B cell (primary cell): ENCODE results near the gene GGACT. TPM values are rescaled to one million over a fixed set of nuclear protein-coding genes. Genes with fewer than 3 reads are reported as not detected.

ENCODE experiments used
- ATAC-seq: fragments of 200-7000 bp; cut with Tn5 transposase; one replicate; pipeline ENCODE4 v1.10.0; 2021; ENCODE audit warnings: low read depth, mild to moderate bottlenecking, moderate number of reproducible peaks, moderate library complexity
- CTCF ChIA-PET: fragments of 350-600 bp; sonication (Branson Sonifier 250); formaldehyde crosslinking; loops from one replicate; lab custom pipeline; 2021; ENCODE audit warnings: antibody characterized with exemption, inconsistent platforms; lab: Charles Lee
- POLR2A ChIA-PET: fragments of 350-600 bp; sonication (Branson Sonifier 250); formaldehyde crosslinking; loops from one replicate; lab custom pipeline; 2021; ENCODE audit warnings: antibody characterized with exemption; lab: Charles Lee
- DNase-seq: peaks from one replicate; pipeline ENCODE4 v3.0.0; 2013
- H2AFZ ChIP-seq: 2 replicates; pipeline ENCODE4 v1.6.1; 2012; ENCODE audit warnings: mild to moderate bottlenecking, low read depth, low read length; ENCODE audit not compliant: insufficient read depth, poor library complexity, severe bottlenecking
- H3K27ac ChIP-seq, 2 donors: 1 replicate in 1 of 2; 2 replicates in 1 of 2; pipeline ENCODE4 v1.5.1; 2012 to 2013; ENCODE audit warnings: low read length in 2 of 2, mild to moderate bottlenecking in 2 of 2, moderate library complexity in 1 of 2
- H3K27me3 ChIP-seq, 4 experiments: fragments of 200-600 bp in 1 of 4; sonication (generic) in 1 of 4; replicated peaks in 1 of 4; 1 replicate in 2 of 4; 2 replicates in 2 of 4; pipeline versions ENCODE4 v1.6.1 to v1.7.0; 2013 to 2016; ENCODE audit warnings: low read length in 3 of 4, mild to moderate bottlenecking in 2 of 4, mixed read lengths in 1 of 4, moderate library complexity in 1 of 4; ENCODE audit not compliant: insufficient read depth in 4 of 4, control insufficient read depth in 3 of 4; ENCODE audit errors: control extremely low read depth in 1 of 4
- H3K36me3 ChIP-seq, 2 experiments: replicated peaks in 1 of 2; 1 replicate in 1 of 2; 2 replicates in 1 of 2; pipeline versions ENCODE4 v1.6.1 to v1.7.1; 2013; ENCODE audit warnings: low read length in 1 of 2; ENCODE audit not compliant: insufficient read depth in 2 of 2, control insufficient read depth in 1 of 2; ENCODE audit errors: control extremely low read depth in 1 of 2, extremely low read depth in 1 of 2
- H3K4me1 ChIP-seq, 2 donors: fragments of 200-600 bp in 1 of 2; sonication (generic) in 1 of 2; 1 replicate in 1 of 2; 2 replicates in 1 of 2; pipeline versions ENCODE4 v1.5.1 to v1.6.1; 2013 to 2017; ENCODE audit warnings: low read length in 2 of 2; ENCODE audit not compliant: control insufficient read depth in 2 of 2, insufficient read depth in 2 of 2
- H3K4me2 ChIP-seq: replicated peaks from 2 replicates; pipeline ENCODE3; 2012; ENCODE audit warnings: mild to moderate bottlenecking, low read depth, low read length; ENCODE audit not compliant: poor library complexity, severe bottlenecking
- H3K4me3 ChIP-seq, 5 experiments: fragments of 200-600 bp in 1 of 5; sonication (generic) in 1 of 5; 1 replicate in 3 of 5; 2 replicates in 2 of 5; pipeline versions ENCODE4 v1.5.1 to v1.7.0; 2011 to 2016; ENCODE audit warnings: low read length in 4 of 5, mild to moderate bottlenecking in 4 of 5, low read depth in 2 of 5, control low read depth in 1 of 5, moderate library complexity in 1 of 5; ENCODE audit not compliant: insufficient read depth in 1 of 5; ENCODE audit errors: control extremely low read depth in 1 of 5, extremely low read depth in 1 of 5
- H3K79me2 ChIP-seq: fragments of 200-600 bp; sonication (generic); one replicate; pipeline ENCODE4 v1.6.0; 2016; ENCODE audit warnings: low read length; ENCODE audit not compliant: control insufficient read depth, insufficient read depth
- H3K9ac ChIP-seq: fragments of 200-600 bp; sonication (generic); 2 replicates; pipeline ENCODE4 v1.6.1; 2017; ENCODE audit warnings: mild to moderate bottlenecking, low read length, moderate library complexity
- H3K9me3 ChIP-seq, 3 donors: one replicate each; pipeline versions ENCODE4 v1.6.1 to v1.7.1; 2013; ENCODE audit warnings: low read length in 2 of 3; ENCODE audit not compliant: control insufficient read depth in 2 of 3, insufficient read depth in 1 of 3; ENCODE audit errors: control extremely low read depth in 1 of 3
- H4K20me1 ChIP-seq: 2 replicates; pipeline ENCODE4 v1.6.0; 2012; ENCODE audit warnings: mild to moderate bottlenecking, low read length; ENCODE audit not compliant: insufficient read depth, control insufficient read depth, poor library complexity, severe bottlenecking
- H3K27ac Mint-ChIP-seq: one replicate; pipeline ENCODE4 v1.8.0; 2021; ENCODE audit warnings: mixed read lengths
- H3K27me3 Mint-ChIP-seq: one replicate; pipeline ENCODE4 v1.8.0; 2021; ENCODE audit warnings: mixed read lengths
- H3K4me1 Mint-ChIP-seq: one replicate; pipeline ENCODE4 v1.8.0; 2021; ENCODE audit warnings: mixed read lengths
- H3K4me3 Mint-ChIP-seq: one replicate; pipeline ENCODE4 v1.8.0; 2021; ENCODE audit warnings: mixed read lengths
- H3K9me3 Mint-ChIP-seq: one replicate; pipeline ENCODE4 v1.8.0; 2022; ENCODE audit warnings: mixed read lengths; ENCODE audit not compliant: insufficient read depth
- CTCF ChIP-seq: fragments of 200-600 bp; IDR thresholded peaks from one replicate; pipeline ENCODE4 v1.8.0; 2022; ENCODE audit warnings: antibody characterized with exemption, mild to moderate bottlenecking
- EZH2 ChIP-seq: IDR thresholded peaks from 2 replicates; pipeline ENCODE4 v1.6.1; 2012; ENCODE audit warnings: borderline replicate concordance, low read depth, mild to moderate bottlenecking, moderate library complexity, low read length; ENCODE audit not compliant: insufficient read depth, poor library complexity, severe bottlenecking
- WGBS: methylation state at CpG from one replicate; pipeline ENCODE4 v1.1.5; 2013; ENCODE audit warnings: missing lambda C conversion rate; ENCODE audit not compliant: insufficient coverage; 5-methylcytosine and 5-hydroxymethylcytosine counted together
- intact Hi-C: fragments of 100-400 bp; cut with micrococcal nuclease; formaldehyde crosslinking; loops from one replicate; pipeline ENCODE4 v1.10.0; 2022
- polyA plus RNA-seq: library from polyadenylated mRNA; depleted of rRNA; stranded (reverse); fragments of >200 nt; gene quantifications from 2 replicates; pipeline ENCODE4 v1.2.3, GENCODE V29; 2012
- total RNA-seq, 2 donors: library from RNA; stranded (reverse); fragments of 120-200 nt in 1 of 2; gene quantifications; 1 replicate in 1 of 2; 2 replicates in 1 of 2; pipeline versions ENCODE4 v1.2.3 to v1.2.4, GENCODE V29; 2013 to 2022

Gene GGACT
- total and polyA plus RNA-seq, 2 donors (not counting 1 experiment from before 2014, with no cell fraction given) = 3.2 to 3.5 TPM

- Histone ChIP-seq H3K4me1 (no peaks in the 10 kb centered on the region), H3K27me3 (peaks cover 0 to under 1% (median 0%) of the 10 kb centered on the region in 4 experiments), H3K79me2 (no peaks in the 10 kb centered on the region), H3K36me3 (no peaks in the 10 kb centered on the region), H3K9me3 (peaks cover 0 to 8% (median 0%) of the 10 kb centered on the region in 3 donors), H4K20me1 (no peaks in the 10 kb centered on the region), H3K9ac (no peak overlapping the region), H3K27ac (no peak overlapping the region), H3K4me2 (no peak overlapping the region), H2AFZ (no peak overlapping the region), H3K4me3 (no peak overlapping the region)
- TF ChIP-seq EZH2 (no peak), CTCF (no peak)
- intact Hi-C loops = no loop called here
- Mint-ChIP-seq H3K9me3 (no peaks in the 10 kb centered on the region), H3K4me1 (no peaks in the 10 kb centered on the region), H3K27ac (no peak overlapping the region), H3K27me3 (no peaks in the 10 kb centered on the region), H3K4me3 (no peak overlapping the region)
- ChIA-PET POLR2A (no interaction called here), CTCF (interaction anchor here (0.8 kb wide), 1 partner anchor 11 kb away, joined by 3 read pairs; no protein-coding TSS in a partner anchor)
- ATAC-seq (no peak), DNase-seq (no peak)
- 98% methylated on average over 6 of the region's 9 CpGs for WGBS
Measured at GRCh38 chr13:100527644-100528043, 60.9 kb downstream of the GGACT start.

- Histone ChIP-seq H3K4me3 (no peak overlapping the region), H3K36me3 (no peaks in the 10 kb centered on the region), H2AFZ (no peak overlapping the region), H3K4me1 (peaks cover 5 to 10% of the 10 kb centered on the region in 2 donors), H3K27me3 (peaks cover 0 to 7% (median under 1%) of the 10 kb centered on the region in 4 experiments), H4K20me1 (no peaks in the 10 kb centered on the region), H3K4me2 (no peak overlapping the region), H3K79me2 (no peaks in the 10 kb centered on the region), H3K9ac (no peak overlapping the region), H3K9me3 (no peaks in the 10 kb centered on the region), H3K27ac (no peak overlapping the region)
- no peak for DNase-seq
- no peaks in the 10 kb centered on the region for H3K9me3 Mint-ChIP-seq
- 97% methylated on average over 25 of the region's 27 CpGs for WGBS
- no peak for ATAC-seq
- no peaks in the 10 kb centered on the region for H3K27me3 Mint-ChIP-seq
- TF ChIP-seq EZH2 (no peak), CTCF (no peak)
- no peak overlapping the region for H3K27ac Mint-ChIP-seq
- intact Hi-C loops = no loop called here
- peaks cover 5% of the 10 kb centered on the region for H3K4me1 Mint-ChIP-seq
- CTCF ChIA-PET = no interaction called here
- no peak overlapping the region for H3K4me3 Mint-ChIP-seq
- POLR2A ChIA-PET = no interaction called here
Measured at GRCh38 chr13:100526318-100527000, 62.1 kb downstream of the GGACT start.
